Activated naive CD4-positive, alpha-beta T cell treated with anti-CD3 and anti-CD28 coated beads, Interleukin-2, amount 50 U/mL, for 72 hours (primary cell): ENCODE data around the gene IDE. TPM values are rescaled to one million over a fixed set of nuclear protein-coding genes. Genes with fewer than 3 reads are reported as not detected.
"Not testable (repeated sequence)": the region's sequence is repeated elsewhere in the genome, so short reads cannot be mapped to it uniquely, and the experiment has no call there.

Source experiments
- ATAC-seq, 2 donors: fragments of 150-1000 bp; cut with Tn5 transposase; 2 replicates each; pipeline ENCODE4 v1.10.0; 2021; ENCODE audit warnings: mild to moderate bottlenecking in 2 of 2, moderate library complexity in 2 of 2
- DNase-seq, 2 donors: peaks; one replicate each; pipeline ENCODE4 v3.0.0; 2021 to 2022; ENCODE audit warnings: low spot score in 2 of 2
- H3K27ac Mint-ChIP-seq, 2 donors: one replicate each; pipeline ENCODE4 v1.8.0; 2022; ENCODE audit warnings: mild to moderate bottlenecking in 2 of 2, mixed read lengths in 2 of 2
- H3K36me3 Mint-ChIP-seq, 2 donors: one replicate each; pipeline ENCODE4 v1.8.0; 2022; ENCODE audit warnings: mixed read lengths in 2 of 2
- H3K9me3 Mint-ChIP-seq, 2 donors: one replicate each; pipeline ENCODE4 v1.8.0; 2022; ENCODE audit warnings: mixed read lengths in 2 of 2
- total RNA-seq, 2 donors: library from RNA; stranded (reverse); gene quantifications; one replicate each; pipeline ENCODE4 v1.2.3, GENCODE V29; 2022

Gene IDE
- total RNA-seq, 2 donors from 2014 or later: 20.7 to 28.7 TPM

DNA sequence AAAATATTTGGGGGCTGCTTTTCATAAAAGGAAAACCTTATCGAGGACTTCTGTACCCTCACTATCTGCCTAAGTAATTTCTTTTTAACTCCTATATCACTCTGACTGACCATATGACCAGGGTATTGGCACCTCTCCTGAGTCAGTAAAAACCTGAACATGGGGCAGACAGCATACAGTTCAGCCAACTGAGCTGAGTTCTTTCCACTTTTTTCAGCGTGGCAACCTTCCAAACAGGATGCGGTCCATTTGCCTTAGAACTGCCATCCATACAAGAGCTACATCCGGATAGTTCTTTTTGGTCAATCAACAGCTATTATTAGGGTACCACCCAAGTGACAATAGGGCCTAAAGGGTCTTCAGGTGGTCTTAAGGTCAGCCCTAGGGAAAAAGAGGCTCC, 160.4 kb downstream of the IDE start:
- Mint-ChIP-seq H3K36me3 (peaks cover 4 to 5% of the 10 kb centered on the region in 2 donors), H3K9me3 (peaks cover 3 to 4% of the 10 kb centered on the region in 2 donors), H3K27ac (no peak overlapping the region)
- ATAC-seq (no peak), DNase-seq (no peak)

DNA sequence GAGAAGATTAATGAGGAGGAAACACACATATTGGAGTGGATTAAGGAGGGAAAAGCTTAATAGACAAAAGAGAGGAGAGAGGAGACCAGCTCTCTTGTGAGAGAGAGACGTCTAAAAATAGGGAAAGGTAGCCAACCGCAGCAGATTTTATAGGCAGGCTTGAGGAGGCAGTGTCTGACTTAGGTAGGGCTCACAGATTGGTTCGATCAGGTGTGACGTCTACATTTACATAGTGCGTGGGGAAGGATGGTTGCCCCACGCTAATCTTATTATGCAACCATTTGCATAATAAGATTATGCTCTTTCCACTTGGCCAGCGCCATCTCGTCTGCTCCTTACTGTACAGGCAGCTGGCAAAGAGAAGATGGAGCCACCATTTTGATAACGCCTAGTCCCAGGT, 160.9 kb downstream of the IDE start:
- H3K36me3 Mint-ChIP-seq: peaks cover 4 to 5% of the 10 kb centered on the region in 2 donors
- no peak overlapping the region for H3K27ac Mint-ChIP-seq
- ATAC-seq (no peak), DNase-seq (no peak)
- peaks cover 3 to 4% of the 10 kb centered on the region in 2 donors for H3K9me3 Mint-ChIP-seq

DNA sequence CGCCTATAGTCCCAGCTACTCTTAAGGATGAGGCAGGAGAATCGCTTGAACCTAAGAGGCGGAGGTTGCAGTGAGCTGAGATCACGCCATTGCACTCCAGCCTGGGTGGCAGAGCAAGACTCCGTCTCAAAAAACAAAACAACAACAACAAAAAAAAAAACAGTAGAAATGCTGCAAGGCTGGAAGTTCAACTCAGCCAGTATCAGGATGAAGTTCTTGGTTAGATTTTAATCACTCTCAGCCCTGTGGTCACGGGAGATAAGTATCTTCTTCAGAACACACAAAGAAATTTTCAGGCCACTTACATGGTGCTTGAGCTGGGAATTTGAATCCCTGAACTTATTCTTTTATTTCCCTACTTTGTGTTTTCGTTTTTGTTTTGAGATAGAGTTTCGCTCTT, 162.5 kb downstream of the IDE start:
- no peak overlapping the region for H3K27ac Mint-ChIP-seq
- H3K36me3 Mint-ChIP-seq: peaks cover 4 to 5% of the 10 kb centered on the region in 2 donors
- H3K9me3 Mint-ChIP-seq: peaks cover 3 to 4% of the 10 kb centered on the region in 2 donors
- ATAC-seq: no peak
- no peak for DNase-seq

DNA sequence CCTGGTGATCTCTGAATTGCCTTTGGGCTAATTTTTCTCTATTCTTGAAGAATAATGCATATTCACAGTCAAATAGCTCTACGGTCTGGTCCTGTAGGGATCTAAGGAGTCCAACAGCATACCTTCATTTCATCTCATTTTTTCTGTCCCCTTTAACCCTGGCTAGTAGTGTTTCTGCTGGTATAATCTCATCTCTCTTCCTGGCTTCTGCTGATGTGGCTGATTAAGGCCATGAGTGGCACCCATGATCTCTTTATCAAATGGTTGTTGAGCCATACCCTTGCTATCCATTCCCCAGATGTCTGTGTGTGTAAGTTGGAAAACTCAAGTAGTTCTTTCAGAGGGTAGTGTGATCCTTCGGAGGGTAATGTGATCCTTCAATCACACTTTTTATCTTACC, 163.4 kb downstream of the IDE start:
- no peak for DNase-seq
- Mint-ChIP-seq H3K36me3 (no peaks in the 10 kb centered on the region), H3K27ac (no peak overlapping the region), H3K9me3 (no peaks in the 10 kb centered on the region)
- no peak for ATAC-seq

DNA sequence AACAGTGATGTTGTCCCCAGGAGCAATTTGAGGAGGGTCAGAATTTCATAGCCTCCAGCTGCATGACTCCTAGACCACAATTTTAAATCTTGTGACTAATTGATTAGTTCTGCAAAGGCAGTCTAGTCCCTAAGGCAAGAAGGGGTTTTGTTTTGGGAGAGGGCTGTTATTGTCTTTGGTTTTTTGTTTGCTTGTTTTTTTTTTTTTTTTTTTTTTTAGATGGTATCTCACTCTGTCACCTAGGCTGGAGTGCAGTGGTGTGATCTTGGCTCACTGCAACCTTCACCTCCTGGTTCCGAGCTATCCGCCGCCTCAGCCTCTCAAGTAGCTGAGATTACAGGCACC, 165.9 kb downstream of the IDE start:
- Mint-ChIP-seq H3K36me3 (no peaks in the 10 kb centered on the region), H3K27ac (no peak overlapping the region), H3K9me3 (no peaks in the 10 kb centered on the region)
- ATAC-seq (no peak), DNase-seq (no peak)

DNA sequence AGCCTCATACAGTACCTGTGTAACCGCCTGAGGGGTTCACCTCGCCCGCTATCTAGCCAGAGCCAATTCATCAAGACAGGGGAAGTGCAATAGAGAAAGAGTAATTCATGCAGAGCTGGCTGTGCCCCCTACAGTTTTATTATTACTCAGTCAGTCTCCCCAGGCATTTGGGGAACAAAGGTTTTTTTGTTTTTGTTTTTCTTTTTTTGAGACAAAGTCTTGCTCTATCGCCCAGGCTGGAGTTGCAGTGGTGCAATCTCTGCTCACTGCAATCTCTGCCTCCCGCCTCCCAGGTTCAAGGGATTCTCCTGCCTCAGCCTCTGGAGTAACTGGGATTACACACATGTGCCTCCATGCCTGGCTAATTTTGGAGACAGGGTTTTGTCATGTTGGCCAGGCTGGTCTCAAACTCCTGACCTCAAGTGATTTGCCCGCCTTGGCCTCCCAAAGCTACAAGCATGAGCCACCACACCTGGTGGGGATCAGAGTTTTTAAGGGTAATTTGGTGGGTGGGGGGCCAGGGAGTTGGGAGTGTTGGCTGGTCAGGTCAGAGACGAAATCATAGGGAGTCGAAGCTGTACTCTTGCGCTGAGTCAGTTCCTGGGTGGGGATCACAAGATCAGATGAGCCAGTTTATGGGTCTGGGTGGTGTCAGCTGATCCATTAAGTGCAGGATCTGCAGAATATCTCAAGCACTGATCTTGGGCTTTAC, 166.4 kb downstream of the IDE start:
- ATAC-seq (no peak), DNase-seq (no peak)
- H3K27ac Mint-ChIP-seq: no peak overlapping the region
- no peaks in the 10 kb centered on the region for H3K9me3 Mint-ChIP-seq
- no peaks in the 10 kb centered on the region for H3K36me3 Mint-ChIP-seq

DNA sequence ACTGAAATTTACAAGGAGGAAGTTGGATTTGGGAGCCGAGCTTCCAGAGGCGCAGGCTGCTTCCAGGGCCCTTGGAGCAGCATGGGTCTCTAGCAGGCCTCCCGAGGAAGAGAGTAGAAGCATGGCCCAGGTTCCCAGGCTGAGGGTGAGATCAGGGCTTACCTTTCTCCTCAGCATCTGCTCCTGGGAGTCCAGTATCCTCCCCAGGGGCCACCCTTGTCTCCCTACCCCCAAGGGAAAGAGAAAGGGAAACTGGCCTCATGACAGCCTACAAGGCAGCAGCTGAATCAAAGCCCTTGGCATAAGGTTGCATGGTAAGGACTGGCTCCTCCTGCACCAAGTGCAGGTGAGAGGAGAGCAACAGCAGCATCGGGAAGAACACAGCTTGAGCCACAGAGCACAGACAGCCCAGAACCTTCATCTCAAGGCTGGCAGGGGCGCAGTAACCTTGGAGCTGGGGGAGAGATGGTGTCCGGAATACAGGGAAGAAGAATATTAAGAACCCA, 168.4 kb downstream of the IDE start:
- H3K36me3 Mint-ChIP-seq: no peaks in the 10 kb centered on the region
- no peaks in the 10 kb centered on the region for H3K9me3 Mint-ChIP-seq
- H3K27ac Mint-ChIP-seq: no peak overlapping the region
- DNase-seq (no peak), ATAC-seq (no peak)

DNA sequence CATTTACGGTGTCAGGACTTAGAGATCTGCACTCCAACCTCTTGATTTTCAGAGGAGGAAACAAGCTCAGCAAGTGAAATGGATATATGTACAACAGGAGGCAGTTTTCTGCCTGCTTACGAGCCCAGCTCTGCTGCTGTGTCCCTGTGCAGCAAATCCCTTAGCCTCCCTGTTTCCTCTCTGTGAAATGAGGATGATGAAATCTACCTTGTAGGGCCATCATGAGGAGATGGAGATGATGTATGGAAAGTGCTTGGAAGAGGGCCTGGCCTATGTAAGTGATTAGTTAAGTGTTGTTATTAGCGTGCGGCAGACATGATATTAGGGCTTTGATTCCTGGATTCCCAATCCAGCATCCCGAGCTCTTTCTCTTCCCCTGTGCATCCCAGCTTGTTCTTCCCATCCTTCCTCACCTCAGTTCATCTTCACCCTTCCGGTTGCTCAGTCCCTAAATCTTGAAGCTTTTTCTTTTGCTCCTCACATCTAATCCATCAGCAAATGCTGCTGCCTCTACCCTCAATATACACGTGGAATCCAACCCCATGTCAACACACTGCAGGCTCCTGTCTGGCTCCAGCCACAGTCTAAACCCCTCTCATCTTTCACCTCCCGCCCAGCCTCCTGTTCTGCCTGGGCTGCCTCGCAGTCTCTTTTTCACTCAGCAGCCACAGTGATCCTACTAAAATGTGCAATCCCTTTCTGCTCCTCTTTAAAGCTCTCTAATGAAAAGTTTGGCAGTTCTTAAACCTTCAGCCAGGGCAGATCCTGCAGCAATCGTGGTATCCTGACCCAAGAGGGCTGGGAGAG, 169.1 kb downstream of the IDE start:
- no peaks in the 10 kb centered on the region for H3K9me3 Mint-ChIP-seq
- H3K27ac Mint-ChIP-seq: no peak overlapping the region
- no peaks in the 10 kb centered on the region for H3K36me3 Mint-ChIP-seq

DNA sequence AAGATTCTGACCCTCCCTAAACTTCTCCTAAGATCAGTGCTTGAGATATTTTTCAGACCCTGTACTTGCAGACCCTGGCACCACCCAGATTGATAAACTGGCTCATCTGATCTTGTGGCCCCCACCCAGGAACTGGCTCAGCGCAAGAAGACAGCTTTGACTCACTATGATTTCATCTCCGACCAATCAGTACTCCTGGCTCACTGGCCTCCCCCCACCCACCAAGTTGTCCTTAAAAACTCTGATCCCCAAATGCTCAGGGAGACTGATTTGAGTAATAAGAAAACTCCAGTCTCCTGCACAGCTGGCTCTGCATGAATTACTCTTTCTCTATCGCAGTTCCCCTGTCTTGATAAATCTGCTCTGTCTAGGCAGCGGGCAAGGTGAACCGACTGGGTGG, 171.7 kb downstream of the IDE start:
- H3K27ac Mint-ChIP-seq, H3K9me3 Mint-ChIP-seq, DNase-seq, ATAC-seq, H3K36me3 Mint-ChIP-seq: not testable (repeated sequence)

More for the DNA sequence above, 169.1 kb downstream of the IDE start:
- DNase-seq (no peak), ATAC-seq (no peak)

Other genes with a start within 250 kb of the IDE start
- gene KIF11, start 19.0 kb upstream of the IDE start, total RNA-seq: 10 to 100 TPM; 55.3 to 57.7 TPM
- under 1 TPM in 1 of 2 donors, not detected in 1; 0.46 TPM for gene HHEX, start 115.9 kb upstream of the IDE start, total RNA-seq